H9 (cell line): Measurements from ENCODE around the gene MYT1. TPM values are rescaled to one million over a fixed set of nuclear protein-coding genes. Genes with fewer than 3 reads are reported as not detected.

ENCODE experiments used
- DNase-seq: peaks from one replicate; pipeline ENCODE4 v3.0.0-alpha.2; 2017
- H2AFZ ChIP-seq: one replicate; pipeline ENCODE4 v1.6.1; 2013; ENCODE audit warnings: mild to moderate bottlenecking, low read length, control low read depth, moderate library complexity
- H2AK5ac ChIP-seq: 2 replicates; pipeline ENCODE4 v1.6.1; 2013; ENCODE audit warnings: low read length, control low read depth, mixed read lengths; ENCODE audit not compliant: insufficient read length
- H2BK120ac ChIP-seq: one replicate; pipeline ENCODE4 v1.6.1; 2013; ENCODE audit warnings: low read depth, mild to moderate bottlenecking, low read length, control low read depth, inconsistent platforms; ENCODE audit not compliant: poor library complexity, severe bottlenecking
- H2BK12ac ChIP-seq: 2 replicates; pipeline ENCODE4 v1.6.1; 2013; ENCODE audit warnings: low read length, control low read depth, mixed read lengths, low read depth; ENCODE audit not compliant: insufficient read length
- H2BK15ac ChIP-seq: 2 replicates; pipeline ENCODE4 v1.6.1; 2013; ENCODE audit warnings: low read depth, low read length, control low read depth
- H2BK20ac ChIP-seq: one replicate; pipeline ENCODE4 v1.6.1; 2013; ENCODE audit warnings: low read depth, mild to moderate bottlenecking, low read length, control low read depth, inconsistent platforms; ENCODE audit not compliant: poor library complexity, severe bottlenecking
- H2BK5ac ChIP-seq: 2 replicates; pipeline ENCODE4 v1.6.1; 2013; ENCODE audit warnings: low read length, control low read depth, mixed read lengths; ENCODE audit not compliant: insufficient read length
- H3K14ac ChIP-seq: 2 replicates; pipeline ENCODE4 v1.6.1; 2013; ENCODE audit warnings: low read length, control low read depth; ENCODE audit not compliant: insufficient read depth
- H3K18ac ChIP-seq: 2 replicates; pipeline ENCODE4 v1.6.1; 2013; ENCODE audit warnings: low read depth, mild to moderate bottlenecking, mixed read lengths, low read length, control low read depth; ENCODE audit not compliant: insufficient read length
- H3K23ac ChIP-seq: 2 replicates; pipeline ENCODE4 v1.6.1; 2013; ENCODE audit warnings: low read length, control low read depth, mixed read lengths, low read depth; ENCODE audit not compliant: insufficient read length
- H3K23me2 ChIP-seq: 2 replicates; pipeline ENCODE4 v1.6.1; 2013; ENCODE audit warnings: low read depth, mild to moderate bottlenecking, mixed read lengths, low read length, control low read depth; ENCODE audit not compliant: insufficient read length, poor library complexity, severe bottlenecking
- H3K27ac ChIP-seq: 2 replicates; pipeline ENCODE4 v1.5.1; 2013; ENCODE audit warnings: low read length, control low read depth, mixed read lengths, low read depth; ENCODE audit not compliant: insufficient read length
- H3K27me3 ChIP-seq: 2 replicates; pipeline ENCODE4 v1.6.1; 2013; ENCODE audit warnings: low read length, control low read depth, inconsistent platforms; ENCODE audit not compliant: insufficient read depth
- H3K4ac ChIP-seq: 2 replicates; pipeline ENCODE4 v1.6.1; 2013; ENCODE audit warnings: low read depth, mild to moderate bottlenecking, control low read depth, inconsistent platforms, low read length, moderate library complexity
- H3K4me1 ChIP-seq: 2 replicates; pipeline ENCODE4 v1.6.1; 2013; ENCODE audit warnings: low read length, control low read depth, inconsistent platforms; ENCODE audit not compliant: insufficient read depth
- H3K4me2 ChIP-seq: 2 replicates; pipeline ENCODE4 v1.6.1; 2013; ENCODE audit warnings: low read length, control low read depth, mixed read lengths; ENCODE audit not compliant: insufficient read length, insufficient read depth
- H3K56ac ChIP-seq: 2 replicates; pipeline ENCODE4 v1.6.1; 2013; ENCODE audit warnings: low read depth, mild to moderate bottlenecking, mixed read lengths, low read length, control low read depth; ENCODE audit not compliant: insufficient read length
- H3K79me1 ChIP-seq: 2 replicates; pipeline ENCODE4 v1.6.1; 2013; ENCODE audit warnings: low read depth, mild to moderate bottlenecking, moderate library complexity, low read length, control low read depth, inconsistent platforms; ENCODE audit not compliant: insufficient read depth, poor library complexity, severe bottlenecking
- H3K79me2 ChIP-seq: 2 replicates; pipeline ENCODE4 v1.6.1; 2013; ENCODE audit warnings: low read length, control low read depth, inconsistent platforms; ENCODE audit not compliant: insufficient read depth
- H3K9ac ChIP-seq: 2 replicates; pipeline ENCODE4 v1.6.1; 2013; ENCODE audit warnings: low read length, control low read depth, mixed read lengths; ENCODE audit not compliant: insufficient read length; ENCODE audit errors: extremely low read depth
- H3K9me3 ChIP-seq: one replicate; pipeline ENCODE4 v1.6.1; 2013; ENCODE audit warnings: low read depth, low read length, inconsistent platforms; ENCODE audit not compliant: control insufficient read depth
- H3T11ph ChIP-seq: one replicate; pipeline ENCODE4 v1.6.1; 2013; ENCODE audit warnings: mild to moderate bottlenecking, low read length, control low read depth, inconsistent platforms
- H4K20me1 ChIP-seq: one replicate; pipeline ENCODE4 v1.6.1; 2013; ENCODE audit not compliant: control insufficient read depth, insufficient read length, insufficient read depth
- H4K5ac ChIP-seq: 2 replicates; pipeline ENCODE4 v1.6.1; 2013; ENCODE audit warnings: low read depth, mild to moderate bottlenecking, mixed read lengths, low read length, control low read depth; ENCODE audit not compliant: insufficient read length
- H4K8ac ChIP-seq: replicated peaks from 2 replicates; pipeline ENCODE4 v1.6.1; 2013; ENCODE audit warnings: low read length, control low read depth, mixed read lengths, low read depth; ENCODE audit not compliant: insufficient read length
- H4K91ac ChIP-seq: 2 replicates; pipeline ENCODE4 v1.6.1; 2013; ENCODE audit warnings: low read depth, mild to moderate bottlenecking, moderate library complexity, mixed read lengths, low read length, control low read depth; ENCODE audit not compliant: insufficient read length
- H3K27ac Mint-ChIP-seq, 3 experiments: 2 replicates in 2 of 3; 3 replicates in 1 of 3; pipeline ENCODE4 v1.8.0; 2020 to 2021; ENCODE audit warnings: mixed read lengths in 3 of 3, mild to moderate bottlenecking in 1 of 3, moderate library complexity in 1 of 3
- H3K27me3 Mint-ChIP-seq: 2 replicates; pipeline ENCODE4 v1.8.0; 2021; ENCODE audit warnings: low read depth, mild to moderate bottlenecking, moderate library complexity, mixed read lengths
- H3K36me3 Mint-ChIP-seq, 3 experiments: 2 replicates in 2 of 3; 3 replicates in 1 of 3; pipeline ENCODE4 v1.8.0; 2020 to 2021; ENCODE audit warnings: low read depth in 3 of 3, mixed read lengths in 3 of 3; ENCODE audit not compliant: insufficient read depth in 1 of 3
- H3K4me1 Mint-ChIP-seq, 2 experiments: 2 replicates each; pipeline ENCODE4 v1.8.0; 2020; ENCODE audit warnings: mixed read lengths in 2 of 2
- H3K4me3 Mint-ChIP-seq, 2 experiments: 2 replicates in 1 of 2; 3 replicates in 1 of 2; pipeline ENCODE4 v1.8.0; 2020 to 2021; ENCODE audit warnings: mild to moderate bottlenecking in 2 of 2, mixed read lengths in 2 of 2, moderate library complexity in 1 of 2
- H3K9me3 Mint-ChIP-seq, 2 experiments: 2 replicates in 1 of 2; 3 replicates in 1 of 2; pipeline ENCODE4 v1.8.0; 2020; ENCODE audit warnings: mild to moderate bottlenecking in 2 of 2, mixed read lengths in 2 of 2, moderate library complexity in 1 of 2
- WGBS: extraction: QIAGEN DNeasy Blood & Tissue Kit; methylation state at CpG from one replicate; pipeline ENCODE4 v1.1.7; 2013; ENCODE audit warnings: missing lambda C conversion rate, low lambda C conversion rate, mixed read lengths; ENCODE audit not compliant: insufficient read length; ENCODE audit errors: extremely low coverage; 5-methylcytosine and 5-hydroxymethylcytosine counted together
- total RNA-seq: library from RNA; stranded (reverse); gene quantifications from 2 replicates; pipeline ENCODE4 v1.2.1, GENCODE V29; 2021
- TF ChIP-seq, protein P1 (sequence below): fragments of 200-600 bp; sonication (generic); conservative IDR thresholded peaks from 3 replicates; pipeline ENCODE4 v1.8.0; 2021; ENCODE audit warnings: antibody characterized with exemption, mild to moderate bottlenecking

MYT1 gene
- total RNA-seq, 1 experiment from 2014 or later, result 0.79 TPM

GRCh38 chr20:64146936-64147477 lies 17.2 kb upstream of the MYT1 start:
- Histone ChIP-seq H3K79me1 (no peaks in the 10 kb centered on the region), H4K5ac (no peak overlapping the region), H3K56ac (no peak overlapping the region)

More at GRCh38 chr20:64146936-64147477, 17.2 kb upstream of the MYT1 start:
- Histone ChIP-seq H3K23ac (no peak overlapping the region), H3K14ac (no peak overlapping the region), H2AK5ac (no peak overlapping the region), H2AFZ (no peak overlapping the region), H2BK15ac (no peak overlapping the region), H3T11ph (no peak overlapping the region), H3K9ac (no peak overlapping the region), H3K4me2 (no peak overlapping the region), H4K8ac (no peak overlapping the region), H2BK12ac (no peak overlapping the region), H2BK20ac (no peak overlapping the region), H3K79me2 (no peaks in the 10 kb centered on the region), H3K4me1 (no peaks in the 10 kb centered on the region; the same call in 1 of the 2 replicates), H3K23me2 (no peaks in the 10 kb centered on the region), H2BK120ac (no peak overlapping the region), H3K18ac (no peak overlapping the region), H3K9me3 (peaks cover 9% of the 10 kb centered on the region), H4K91ac (no peak overlapping the region), H3K27me3 (no peaks in the 10 kb centered on the region), H4K20me1 (no peaks in the 10 kb centered on the region), H2BK5ac (no peak overlapping the region), H3K27ac (no peak overlapping the region), H3K4ac (no peak overlapping the region)
- H3K36me3 Mint-ChIP-seq, result peaks cover 12 to 18% (median 12%) of the 10 kb centered on the region in 3 experiments
- no CpG with 5 or more reads among the region's 12 CpGs for WGBS
- no peak for DNase-seq
- H3K4me1 Mint-ChIP-seq, result peaks cover 29 to 35% of the 10 kb centered on the region in 2 experiments
- TF ChIP-seq, protein P1, sequence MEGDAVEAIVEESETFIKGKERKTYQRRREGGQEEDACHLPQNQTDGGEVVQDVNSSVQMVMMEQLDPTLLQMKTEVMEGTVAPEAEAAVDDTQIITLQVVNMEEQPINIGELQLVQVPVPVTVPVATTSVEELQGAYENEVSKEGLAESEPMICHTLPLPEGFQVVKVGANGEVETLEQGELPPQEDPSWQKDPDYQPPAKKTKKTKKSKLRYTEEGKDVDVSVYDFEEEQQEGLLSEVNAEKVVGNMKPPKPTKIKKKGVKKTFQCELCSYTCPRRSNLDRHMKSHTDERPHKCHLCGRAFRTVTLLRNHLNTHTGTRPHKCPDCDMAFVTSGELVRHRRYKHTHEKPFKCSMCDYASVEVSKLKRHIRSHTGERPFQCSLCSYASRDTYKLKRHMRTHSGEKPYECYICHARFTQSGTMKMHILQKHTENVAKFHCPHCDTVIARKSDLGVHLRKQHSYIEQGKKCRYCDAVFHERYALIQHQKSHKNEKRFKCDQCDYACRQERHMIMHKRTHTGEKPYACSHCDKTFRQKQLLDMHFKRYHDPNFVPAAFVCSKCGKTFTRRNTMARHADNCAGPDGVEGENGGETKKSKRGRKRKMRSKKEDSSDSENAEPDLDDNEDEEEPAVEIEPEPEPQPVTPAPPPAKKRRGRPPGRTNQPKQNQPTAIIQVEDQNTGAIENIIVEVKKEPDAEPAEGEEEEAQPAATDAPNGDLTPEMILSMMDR, result no peak
- H3K9me3 Mint-ChIP-seq, result peaks cover 21 to 23% of the 10 kb centered on the region in 2 experiments
- no peak overlapping the region for H3K4me3 Mint-ChIP-seq
- peaks cover 11% of the 10 kb centered on the region for H3K27me3 Mint-ChIP-seq
- H3K27ac Mint-ChIP-seq, result no peak overlapping the region
